Occipital lobe (tissue), 2 donors: ENCODE measurements around the gene GPC3. TPM values are rescaled to one million over a fixed set of nuclear protein-coding genes. Genes with fewer than 3 reads are reported as not detected.
"Not testable (repeated sequence)": the region's sequence is repeated elsewhere in the genome, so short reads cannot be mapped to it uniquely, and the experiment has no call there.

ENCODE experiments used
- DNase-seq: peaks from one replicate; lab custom pipeline; 2025; lab: John Stamatoyannopoulos, UW
- total RNA-seq: library from RNA; depleted of rRNA; stranded (reverse); fragments of >200 nt; gene quantifications from one replicate; pipeline ENCODE4 v1.2.3, GENCODE V29; 2014

GPC3 gene
- total RNA-seq, 1 donor from 2014 or later: 5.3 TPM

DNA sequence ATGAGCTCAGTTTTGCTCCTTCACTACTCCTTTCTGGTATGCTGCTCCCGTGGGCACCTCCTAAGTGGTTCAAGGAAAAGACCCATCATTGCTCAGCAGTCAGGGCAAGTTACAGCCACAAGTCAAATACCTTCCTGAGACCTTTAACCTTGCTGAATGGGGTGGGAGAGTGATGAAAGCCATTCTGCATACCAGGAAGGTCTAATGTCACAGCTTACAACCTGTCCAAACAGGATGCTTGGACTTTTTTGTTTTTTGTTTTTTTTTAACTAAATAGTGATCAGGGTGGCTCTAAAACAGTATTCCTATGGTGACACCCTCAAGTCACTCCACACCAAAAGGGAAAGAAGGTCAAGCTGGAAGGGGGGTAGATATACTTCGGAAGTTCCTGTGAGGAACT lies 93.1 kb downstream of the GPC3 start:
- DNase-seq: no peak

- DNase-seq: no peak
These were observed 96.4 kb downstream of the GPC3 start for GRCh38 chrX:133888984-133889383.

- DNase-seq: not testable (repeated sequence)
These were observed 97.3 kb downstream of the GPC3 start for GRCh38 chrX:133888084-133888483.

- no peak for DNase-seq
These were observed 100.7 kb downstream of the GPC3 start for GRCh38 chrX:133884430-133885394.

- no peak for DNase-seq
These were observed 103.5 kb downstream of the GPC3 start for GRCh38 chrX:133881893-133882292.

GRCh38 chrX:133881007-133881406 lies 104.4 kb downstream of the GPC3 start:
- no peak for DNase-seq

- no peak for DNase-seq
These were observed 105.4 kb downstream of the GPC3 start for GRCh38 chrX:133880032-133880443.

DNA sequence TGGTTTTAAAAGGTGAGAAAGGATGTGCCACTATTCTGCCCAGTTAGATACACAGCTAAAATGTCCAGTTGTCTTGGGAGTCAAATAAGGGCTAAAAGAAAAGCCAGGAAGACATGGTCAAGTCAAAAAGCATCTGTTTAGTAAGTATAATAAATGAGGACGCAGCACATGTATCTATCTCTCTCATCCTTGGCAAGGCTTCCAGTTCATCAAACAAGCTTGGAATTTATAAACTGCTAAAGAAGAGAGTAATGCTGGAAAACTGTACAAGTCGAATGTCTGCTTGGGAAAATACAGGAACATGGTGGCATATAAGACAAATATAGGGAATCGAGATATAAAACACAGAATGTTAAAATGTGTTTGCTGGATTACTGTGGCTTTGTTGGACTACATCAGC lies 106.7 kb downstream of the GPC3 start:
- no peak for DNase-seq

DNA sequence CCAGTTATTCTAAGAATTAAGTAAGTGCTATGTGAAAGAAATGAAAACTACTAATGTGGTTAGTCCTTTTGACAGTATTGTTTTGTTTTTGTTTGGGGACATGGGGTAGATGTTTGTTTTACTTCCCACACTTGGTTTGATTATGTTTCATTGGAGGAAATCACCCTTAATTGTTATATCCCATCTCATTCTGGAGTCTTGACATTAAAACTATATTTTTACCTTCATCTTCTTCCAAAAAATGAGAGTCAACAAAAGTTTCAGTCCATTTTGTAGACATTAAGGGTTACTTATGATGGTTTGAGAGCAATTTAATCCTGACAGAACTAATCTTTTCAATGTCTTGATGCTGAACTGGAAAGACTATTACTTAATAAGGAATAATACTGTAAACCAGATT lies 108.7 kb downstream of the GPC3 start:
- DNase-seq: no peak

GRCh38 chrX:133869270-133869669 lies 116.1 kb downstream of the GPC3 start:
- DNase-seq: no peak

GRCh38 chrX:133868682-133869081 lies 116.7 kb downstream of the GPC3 start:
- DNase-seq: no peak

DNA sequence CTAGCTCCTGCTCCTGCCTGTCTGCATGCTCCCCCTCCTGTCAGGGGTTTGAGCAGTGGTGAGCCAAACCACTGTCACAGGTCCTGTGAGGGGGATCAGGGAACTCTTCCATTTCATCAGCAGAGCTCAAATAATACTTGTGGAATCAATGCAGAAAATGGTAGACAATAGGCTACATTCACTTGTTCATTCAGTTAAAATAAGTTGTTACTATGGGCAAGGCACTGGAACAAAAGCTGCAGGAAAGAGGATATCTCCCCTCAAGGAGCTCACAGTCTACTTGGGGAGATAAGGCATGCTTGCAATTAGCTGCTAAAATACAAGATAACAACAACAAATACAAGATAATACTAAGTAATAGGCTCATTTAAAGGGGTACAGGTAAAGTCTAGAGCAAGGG lies 117.1 kb downstream of the GPC3 start:
- DNase-seq: no peak

- no peak for DNase-seq
These were observed 119.5 kb downstream of the GPC3 start for GRCh38 chrX:133865761-133866471.

GRCh38 chrX:133864236-133864635 lies 121.2 kb downstream of the GPC3 start:
- no peak for DNase-seq

DNA sequence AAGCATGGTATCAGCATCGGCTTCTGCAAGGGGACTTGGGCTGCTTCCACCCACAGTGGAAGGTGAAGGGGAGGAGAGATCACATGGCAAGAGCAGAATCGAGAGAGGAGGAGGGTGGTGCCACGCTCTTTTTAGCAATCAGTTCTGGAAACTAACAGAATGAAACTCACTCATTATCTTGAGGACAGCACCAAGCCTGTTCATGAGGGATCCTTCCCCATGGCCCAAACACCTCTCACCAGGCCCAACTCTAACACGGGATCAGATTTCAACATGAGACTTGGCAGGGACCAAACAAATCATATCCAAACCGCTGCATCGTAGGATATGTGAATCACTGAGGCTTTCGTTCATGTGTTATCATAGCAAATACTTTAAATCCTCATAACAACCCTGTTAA lies 125.5 kb downstream of the GPC3 start:
- DNase-seq: no peak

DNA sequence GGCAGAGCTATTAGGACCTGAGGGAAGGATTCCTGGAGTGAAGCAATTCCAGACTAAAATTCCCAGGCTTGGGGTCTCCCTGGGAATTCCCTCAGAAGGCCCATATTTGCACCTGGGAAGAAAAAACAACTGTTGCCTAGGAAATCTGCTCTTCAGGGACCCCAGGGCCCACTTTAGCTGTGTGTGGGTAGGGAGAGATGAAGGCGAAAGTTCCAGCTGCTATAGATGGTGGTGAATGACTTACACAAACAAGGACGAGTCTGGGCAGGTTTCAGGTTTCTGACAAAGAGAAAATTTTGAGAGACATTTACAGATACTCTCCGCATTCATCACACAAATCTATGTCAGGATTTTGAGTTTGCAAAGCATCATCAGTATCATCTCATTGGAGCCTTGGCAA lies 126.1 kb downstream of the GPC3 start:
- DNase-seq: no peak

DNA sequence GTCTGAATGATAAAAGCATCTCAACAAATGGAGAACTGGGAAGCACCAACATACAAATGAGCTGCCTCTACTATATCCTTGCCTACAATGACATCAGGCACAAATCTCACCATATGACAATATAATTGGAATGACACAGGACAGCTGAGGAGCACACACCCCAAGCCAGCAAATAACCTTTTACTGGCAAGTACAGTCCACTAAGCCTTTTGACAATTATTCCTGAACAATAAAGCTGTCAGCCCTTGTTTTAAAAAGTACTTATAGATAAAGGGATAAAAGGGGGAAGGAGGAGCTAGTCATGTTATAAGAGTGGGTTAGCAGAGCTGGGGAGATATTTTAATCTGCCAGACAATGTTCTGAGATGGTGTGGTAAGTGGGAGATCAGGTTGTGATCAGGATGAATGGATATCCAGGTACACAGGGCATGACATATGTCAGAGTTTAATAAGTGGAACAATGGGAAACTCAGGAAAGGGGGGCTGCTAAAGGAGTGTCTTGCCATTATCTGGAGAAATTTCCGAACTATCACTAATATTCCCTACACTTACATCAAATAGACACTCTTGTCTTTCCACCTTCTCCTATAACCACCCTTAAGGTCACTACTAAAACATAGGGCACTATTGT lies 127.6 kb downstream of the GPC3 start:
- DNase-seq: no peak

DNA sequence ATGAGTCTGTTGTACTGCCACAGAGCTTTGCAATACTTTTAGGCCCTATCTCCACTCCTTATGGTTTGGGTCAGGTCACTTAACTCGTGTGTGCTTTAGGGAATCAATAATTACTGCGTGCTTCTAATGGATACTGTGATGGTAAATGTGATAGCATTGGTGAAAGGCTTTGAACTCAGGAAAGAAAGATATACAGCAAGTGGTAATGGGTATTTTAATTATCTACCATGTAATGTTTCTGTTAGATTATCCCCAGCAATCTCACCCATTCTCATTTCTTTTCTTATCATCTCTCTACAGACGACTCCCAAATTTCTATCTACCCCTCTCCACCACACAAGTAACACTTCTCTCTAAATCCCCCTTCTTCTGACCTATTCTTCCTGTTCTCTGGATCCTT lies 128.6 kb downstream of the GPC3 start:
- DNase-seq: no peak

DNA sequence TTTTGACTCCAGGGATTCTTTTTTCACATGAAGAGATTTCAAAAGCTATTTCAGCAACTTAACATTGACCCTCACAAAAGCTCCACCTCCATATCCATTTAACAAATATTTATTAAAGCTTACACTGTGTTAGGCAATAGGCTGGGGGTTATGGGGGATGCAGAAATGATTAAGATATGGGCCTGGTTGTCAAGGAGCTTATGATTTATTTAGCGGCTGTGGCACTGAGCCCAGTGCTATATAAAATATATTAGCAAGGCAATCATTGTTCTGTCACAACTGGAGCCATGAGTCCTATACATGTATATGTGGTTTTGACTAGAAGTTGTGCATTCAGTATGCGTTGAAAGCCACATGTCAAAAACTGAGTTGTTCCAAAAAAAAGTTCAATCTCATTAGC lies 131.1 kb downstream of the GPC3 start:
- no peak for DNase-seq

GRCh38 chrX:133852837-133853356 lies 132.5 kb downstream of the GPC3 start:
- DNase-seq: no peak

DNA sequence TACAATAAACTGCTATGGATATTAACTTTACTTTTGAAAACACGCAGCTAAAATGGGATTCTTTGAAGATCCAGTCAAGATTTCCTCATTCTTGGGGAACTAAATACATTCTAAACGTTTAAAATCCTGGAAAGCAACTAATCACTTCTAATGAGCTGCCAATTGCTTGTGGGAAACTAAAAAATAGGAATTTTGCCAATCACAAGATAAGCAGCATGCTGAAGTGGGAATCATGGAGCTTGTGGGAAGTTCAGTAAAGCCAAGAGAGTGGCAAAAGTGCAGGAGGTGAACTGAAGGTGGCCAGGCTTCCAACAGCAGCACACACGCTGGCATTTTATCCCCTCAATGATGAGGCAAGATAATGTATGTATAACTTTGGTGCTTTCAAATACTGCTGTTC lies 133.0 kb downstream of the GPC3 start:
- DNase-seq: no peak

- DNase-seq: no peak
These were observed 135.0 kb downstream of the GPC3 start for GRCh38 chrX:133850399-133850798.
